ENCODE measurements around the gene PTPRU.
"Not testable (repeated sequence)": the region's sequence is repeated elsewhere in the genome, so short reads cannot be mapped to it uniquely, and the experiment has no call there.

Gene PTPRU

GRCh38 chr1:29311352-29312030 lies 75.2 kb downstream of the PTPRU start:
- TF ChIP-seq, protein P1, sequence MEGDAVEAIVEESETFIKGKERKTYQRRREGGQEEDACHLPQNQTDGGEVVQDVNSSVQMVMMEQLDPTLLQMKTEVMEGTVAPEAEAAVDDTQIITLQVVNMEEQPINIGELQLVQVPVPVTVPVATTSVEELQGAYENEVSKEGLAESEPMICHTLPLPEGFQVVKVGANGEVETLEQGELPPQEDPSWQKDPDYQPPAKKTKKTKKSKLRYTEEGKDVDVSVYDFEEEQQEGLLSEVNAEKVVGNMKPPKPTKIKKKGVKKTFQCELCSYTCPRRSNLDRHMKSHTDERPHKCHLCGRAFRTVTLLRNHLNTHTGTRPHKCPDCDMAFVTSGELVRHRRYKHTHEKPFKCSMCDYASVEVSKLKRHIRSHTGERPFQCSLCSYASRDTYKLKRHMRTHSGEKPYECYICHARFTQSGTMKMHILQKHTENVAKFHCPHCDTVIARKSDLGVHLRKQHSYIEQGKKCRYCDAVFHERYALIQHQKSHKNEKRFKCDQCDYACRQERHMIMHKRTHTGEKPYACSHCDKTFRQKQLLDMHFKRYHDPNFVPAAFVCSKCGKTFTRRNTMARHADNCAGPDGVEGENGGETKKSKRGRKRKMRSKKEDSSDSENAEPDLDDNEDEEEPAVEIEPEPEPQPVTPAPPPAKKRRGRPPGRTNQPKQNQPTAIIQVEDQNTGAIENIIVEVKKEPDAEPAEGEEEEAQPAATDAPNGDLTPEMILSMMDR (IDR thresholded peaks at IDR 0.05; ENCODE audit: control insufficient read depth, extremely low read depth, insufficient read depth) = no peak
- H3K4me3 ChIP-seq (ENCODE audit: low read depth, low read length) = no peak overlapping the region
- DNase-seq (ENCODE audit: low read depth) = no peak

GRCh38 chr1:29312469-29313461 lies 76.4 kb downstream of the PTPRU start:
- H3K4me3 ChIP-seq (ENCODE audit: low read depth, low read length) = no peak overlapping the region
- TF ChIP-seq, protein P1 (IDR thresholded peaks at IDR 0.05; ENCODE audit: control insufficient read depth, extremely low read depth, insufficient read depth) = no peak
- no peak for DNase-seq (ENCODE audit: low read depth)

DNA sequence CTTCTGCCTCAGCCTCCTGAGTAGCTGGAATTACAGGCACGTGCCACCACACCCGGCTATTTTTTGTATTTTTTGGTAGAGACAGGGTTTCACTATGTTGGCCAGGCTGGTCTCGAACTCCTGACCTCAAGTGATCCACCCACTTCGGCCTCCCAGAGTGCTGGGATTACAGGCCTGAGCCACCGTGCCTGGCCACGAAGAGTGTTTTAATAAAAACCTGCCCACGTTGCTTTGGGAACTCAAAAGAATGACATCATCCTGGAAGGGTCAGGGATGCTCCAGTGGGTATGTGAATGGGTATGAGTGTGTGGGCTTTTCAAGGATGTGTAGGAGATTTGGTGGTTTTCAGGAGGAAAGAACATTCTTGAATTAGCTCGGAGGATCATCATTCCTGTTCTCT lies 78.4 kb downstream of the PTPRU start:
- not testable (repeated sequence) for DNase-seq (ENCODE audit: low read depth); H3K4me3 ChIP-seq (ENCODE audit: low read depth, low read length)

DNA sequence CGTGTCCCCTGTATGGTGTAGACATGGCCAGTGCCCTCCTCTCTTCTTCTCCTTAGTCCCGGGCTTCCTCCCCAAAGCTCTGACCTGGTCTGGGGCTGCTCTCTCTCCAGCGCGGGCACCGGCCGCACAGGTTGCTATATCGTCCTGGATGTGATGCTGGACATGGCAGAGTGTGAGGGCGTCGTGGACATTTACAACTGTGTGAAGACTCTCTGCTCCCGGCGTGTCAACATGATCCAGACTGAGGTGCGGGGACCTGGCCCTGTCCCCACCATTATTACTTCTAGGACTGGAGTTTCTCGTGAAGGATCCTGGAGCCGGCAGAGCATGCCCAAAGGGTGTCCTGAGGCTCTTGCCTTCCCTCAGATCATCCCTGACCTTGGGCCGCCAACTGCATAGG lies 78.9 kb downstream of the PTPRU start:
- DNase-seq (ENCODE audit: low read depth) = no peak
- no peak overlapping the region for H3K4me3 ChIP-seq (ENCODE audit: low read depth, low read length)
- TF ChIP-seq, protein P1 (IDR thresholded peaks at IDR 0.05; ENCODE audit: control insufficient read depth, extremely low read depth, insufficient read depth) = no peak

- no peak for DNase-seq (ENCODE audit: low read depth)
- TF ChIP-seq, protein P1 (IDR thresholded peaks at IDR 0.05; ENCODE audit: control insufficient read depth, extremely low read depth, insufficient read depth) = no peak
- no peak overlapping the region for H3K4me3 ChIP-seq (ENCODE audit: low read depth, low read length)
Observed at GRCh38 chr1:29315876-29316275, 79.6 kb downstream of the PTPRU start.

DNA sequence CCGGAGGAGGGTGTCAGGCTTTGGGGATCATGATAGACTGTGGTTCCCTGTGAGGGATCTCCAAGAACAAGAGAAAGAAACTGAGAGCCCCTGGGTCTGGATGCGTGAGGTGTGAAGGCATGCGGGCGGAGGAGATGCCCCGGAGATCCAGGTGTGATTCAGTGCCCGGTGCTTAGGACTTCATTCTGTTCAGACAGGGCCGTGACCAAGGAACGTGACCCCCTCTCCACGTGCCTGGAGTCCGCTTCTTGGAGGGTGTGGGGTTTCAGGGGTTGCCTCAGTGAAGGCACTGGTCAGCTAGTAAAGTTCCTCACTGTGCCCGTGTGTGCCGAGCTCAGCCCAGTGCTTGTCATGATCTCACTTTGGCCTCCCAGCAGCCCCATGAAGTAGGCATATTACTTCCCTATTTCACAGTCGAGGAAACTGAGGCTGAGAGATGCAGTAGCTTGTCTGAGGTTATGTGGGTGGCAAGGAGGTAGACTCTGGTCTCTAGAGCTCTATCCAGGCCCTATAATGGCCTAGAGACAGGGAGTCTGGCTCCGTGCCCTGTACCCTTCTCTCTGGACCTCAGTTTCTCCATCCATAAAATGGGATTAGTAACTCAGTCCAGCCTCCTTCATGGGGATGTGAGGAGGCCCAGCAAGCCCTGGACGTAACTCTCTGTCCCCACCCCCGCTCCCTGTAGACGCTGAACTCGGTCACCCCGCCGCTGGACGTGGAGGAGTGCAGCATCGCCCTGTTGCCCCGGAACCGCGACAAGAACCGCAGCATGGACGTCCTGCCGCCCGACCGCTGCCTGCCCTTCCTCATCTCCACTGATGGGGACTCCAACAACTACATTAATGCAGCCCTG lies 81.0 kb downstream of the PTPRU start:
- no peak for DNase-seq (ENCODE audit: low read depth)
- no peak overlapping the region for H3K4me3 ChIP-seq (ENCODE audit: low read depth, low read length)
- TF ChIP-seq, protein P1 (IDR thresholded peaks at IDR 0.05; ENCODE audit: control insufficient read depth, extremely low read depth, insufficient read depth) = no peak
